ENCODE results near the gene PTPRJ. TPM values are rescaled to one million over a fixed set of nuclear protein-coding genes. Genes with fewer than 3 reads are reported as not detected.
"Not testable (repeated sequence)": the region's sequence is repeated elsewhere in the genome, so short reads cannot be mapped to it uniquely, and the experiment has no call there.

The PTPRJ gene
- total RNA-seq, 1 donor from 2014 or later, result 6.3 TPM

DNA sequence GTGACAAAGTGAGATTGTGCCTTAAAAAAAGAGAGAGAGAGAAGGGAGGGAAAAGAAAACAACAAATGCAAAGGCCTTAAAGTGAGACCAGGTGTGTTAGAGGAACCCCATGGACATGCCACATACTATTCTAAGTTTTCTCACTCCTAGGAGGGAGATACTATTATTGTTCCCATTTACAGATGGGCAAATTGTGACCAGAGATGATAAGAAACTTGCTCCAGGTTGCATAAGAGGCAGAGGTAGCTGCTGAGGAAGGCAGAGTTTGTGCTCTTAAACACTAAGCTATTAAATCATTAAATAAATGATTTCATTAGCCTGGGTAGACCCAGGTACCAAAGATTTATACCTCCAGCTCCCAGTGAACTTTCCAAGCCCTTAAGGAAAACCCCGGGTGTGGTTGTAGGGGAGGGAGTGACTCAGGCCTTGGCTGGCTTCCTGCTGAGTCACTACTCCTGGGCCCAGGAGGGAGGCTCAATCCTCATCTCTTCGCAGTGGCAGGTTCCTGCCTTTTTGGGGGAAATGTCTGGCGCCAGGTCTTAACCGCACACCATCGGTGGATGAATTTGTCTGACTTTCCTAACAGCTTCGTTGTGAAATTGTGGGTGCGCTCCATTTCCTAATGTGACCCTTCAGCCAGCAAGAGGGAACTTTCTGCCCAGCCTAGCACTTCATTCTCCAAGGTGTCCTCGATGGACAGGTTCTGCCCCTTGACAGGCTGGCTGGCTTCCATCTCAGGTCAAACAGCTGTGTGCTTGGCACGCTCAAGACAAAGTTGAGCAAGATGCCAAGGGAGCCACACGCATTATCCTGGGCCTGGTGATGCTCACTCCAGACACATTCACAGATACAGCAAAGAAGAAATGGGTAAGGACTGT lies 33.4 kb upstream of the PTPRJ start:
- no peaks in the 10 kb centered on the region for H3K27me3 ChIP-seq (ENCODE audit: control insufficient read depth in 3 of 3, insufficient read depth in 3 of 3, low read length in 3 of 3)
- H3K4me3 ChIP-seq (ENCODE audit: low read length in 3 of 3), result no peak overlapping the region
- H3K9me3 ChIP-seq (ENCODE audit: control insufficient read depth in 3 of 3, low read length in 3 of 3), result no peaks in the 10 kb centered on the region
- H3K27ac ChIP-seq (ENCODE audit: low read depth, low read length), result peak overlapping the region; percentile 13
- H3K9ac ChIP-seq (ENCODE audit: low read depth in 1 of 3, low read length in 3 of 3), result no peak overlapping the region
- H3K4me1 ChIP-seq (ENCODE audit: control insufficient read depth in 3 of 3, insufficient read depth in 3 of 3, low read length in 3 of 3), result peaks cover 3 to 7% (median 7%) of the 10 kb centered on the region in 3 donors
- no peaks in the 10 kb centered on the region for H3K36me3 ChIP-seq (ENCODE audit: control insufficient read depth in 3 of 3, insufficient read depth in 3 of 3, low read length in 3 of 3)

DNA sequence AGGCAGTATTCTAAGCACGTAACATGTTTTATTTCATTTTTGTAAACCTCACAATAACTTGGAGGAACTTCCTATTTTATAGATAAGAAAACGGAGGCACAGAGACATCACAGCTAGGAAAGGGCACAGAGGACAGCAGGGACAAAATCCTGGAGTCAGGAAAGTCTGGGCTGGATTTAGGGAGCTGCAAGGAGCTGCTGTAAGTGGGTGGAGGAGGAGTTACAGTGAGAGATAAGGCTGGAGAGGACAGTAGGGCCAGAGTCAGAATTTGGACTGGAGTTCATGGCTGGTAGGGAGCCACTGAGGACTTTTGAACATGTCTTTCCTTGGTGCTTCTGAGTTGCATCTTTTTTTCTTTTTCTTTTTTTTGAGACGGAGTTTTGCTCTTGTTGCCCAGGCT lies 32.2 kb upstream of the PTPRJ start:
- H3K9ac ChIP-seq (ENCODE audit: low read depth in 1 of 3, low read length in 3 of 3), result no peak overlapping the region
- no peaks in the 10 kb centered on the region for H3K27me3 ChIP-seq (ENCODE audit: control insufficient read depth in 3 of 3, insufficient read depth in 3 of 3, low read length in 3 of 3)
- H3K36me3 ChIP-seq (ENCODE audit: control insufficient read depth in 3 of 3, insufficient read depth in 3 of 3, low read length in 3 of 3), result no peaks in the 10 kb centered on the region
- H3K4me1 ChIP-seq (ENCODE audit: control insufficient read depth in 3 of 3, insufficient read depth in 3 of 3, low read length in 3 of 3), result peaks cover 3 to 7% (median 7%) of the 10 kb centered on the region in 3 donors
- H3K4me3 ChIP-seq (ENCODE audit: low read length in 3 of 3), result no peak overlapping the region
- no peaks in the 10 kb centered on the region for H3K9me3 ChIP-seq (ENCODE audit: control insufficient read depth in 3 of 3, low read length in 3 of 3)
- no peak overlapping the region for H3K27ac ChIP-seq (ENCODE audit: low read depth, low read length)

DNA sequence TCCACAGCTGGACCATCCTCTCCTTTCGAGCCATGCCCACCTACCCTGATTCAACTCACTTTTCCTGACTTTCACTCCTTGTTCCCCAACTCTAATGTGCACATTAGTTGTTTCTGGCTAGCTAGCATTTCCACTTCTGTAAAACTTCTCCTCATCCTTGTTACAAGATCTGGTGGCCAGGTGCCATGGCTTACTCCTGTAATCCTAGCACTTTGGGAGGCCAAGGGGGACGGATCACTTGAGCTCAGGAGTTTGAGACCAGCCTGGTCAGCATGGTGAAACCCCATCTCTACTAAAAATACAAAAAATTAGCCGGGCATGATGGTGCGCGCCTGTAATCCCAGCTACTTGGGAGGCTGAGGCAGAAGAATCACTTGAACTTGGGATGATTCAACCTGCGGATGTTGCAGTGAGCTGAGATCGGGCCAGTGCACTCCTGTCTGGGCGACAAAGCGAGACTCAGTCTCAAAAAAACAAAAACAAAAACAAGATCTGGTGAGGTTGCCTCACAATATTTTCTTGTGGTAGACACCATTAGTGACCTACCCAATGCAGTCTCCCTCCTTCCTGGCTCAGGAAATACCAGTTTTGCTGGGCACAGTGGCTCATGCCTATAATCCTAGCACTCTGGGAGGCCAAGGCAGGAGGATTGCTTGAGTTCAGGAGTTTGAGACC lies 31.2 kb upstream of the PTPRJ start:
- not testable (repeated sequence) for H3K4me3 ChIP-seq (ENCODE audit: low read length in 3 of 3); H3K27ac ChIP-seq (ENCODE audit: low read depth, low read length); H3K36me3 ChIP-seq (ENCODE audit: control insufficient read depth in 3 of 3, insufficient read depth in 3 of 3, low read length in 3 of 3); H3K9ac ChIP-seq (ENCODE audit: low read depth in 1 of 3, low read length in 3 of 3); H3K9me3 ChIP-seq (ENCODE audit: control insufficient read depth in 3 of 3, low read length in 3 of 3); H3K27me3 ChIP-seq (ENCODE audit: control insufficient read depth in 3 of 3, insufficient read depth in 3 of 3, low read length in 3 of 3); H3K4me1 ChIP-seq (ENCODE audit: control insufficient read depth in 3 of 3, insufficient read depth in 3 of 3, low read length in 3 of 3)

DNA sequence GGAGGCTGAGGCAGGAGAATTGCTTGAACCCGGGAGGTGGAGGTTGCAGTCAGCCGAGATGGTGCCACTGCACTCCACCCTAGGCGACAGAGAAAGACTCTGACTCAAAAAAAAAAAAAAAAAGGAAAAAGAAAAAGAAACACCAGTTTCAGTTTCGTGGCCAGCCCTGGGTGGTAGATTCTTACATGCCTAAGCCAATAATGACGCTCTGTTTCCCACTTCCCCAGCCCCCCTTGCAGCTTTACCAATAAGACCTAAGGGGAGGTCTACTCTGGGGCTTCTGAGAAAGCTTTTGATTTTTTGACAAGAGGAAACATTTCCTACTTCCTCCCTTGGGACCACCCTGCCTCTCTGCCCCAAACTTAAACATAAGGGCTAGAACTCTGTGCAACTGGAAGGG lies 30.0 kb upstream of the PTPRJ start:
- H3K27ac ChIP-seq (ENCODE audit: low read depth, low read length), result no peak overlapping the region
- no peaks in the 10 kb centered on the region for H3K9me3 ChIP-seq (ENCODE audit: control insufficient read depth in 3 of 3, low read length in 3 of 3)
- H3K9ac ChIP-seq (ENCODE audit: low read depth in 1 of 3, low read length in 3 of 3), result no peak overlapping the region
- no peaks in the 10 kb centered on the region for H3K27me3 ChIP-seq (ENCODE audit: control insufficient read depth in 3 of 3, insufficient read depth in 3 of 3, low read length in 3 of 3)
- H3K4me3 ChIP-seq (ENCODE audit: low read length in 3 of 3), result no peak overlapping the region
- H3K4me1 ChIP-seq (ENCODE audit: control insufficient read depth in 3 of 3, insufficient read depth in 3 of 3, low read length in 3 of 3), result peaks cover 3 to 7% (median 7%) of the 10 kb centered on the region in 3 donors
- H3K36me3 ChIP-seq (ENCODE audit: control insufficient read depth in 3 of 3, insufficient read depth in 3 of 3, low read length in 3 of 3), result no peaks in the 10 kb centered on the region

DNA sequence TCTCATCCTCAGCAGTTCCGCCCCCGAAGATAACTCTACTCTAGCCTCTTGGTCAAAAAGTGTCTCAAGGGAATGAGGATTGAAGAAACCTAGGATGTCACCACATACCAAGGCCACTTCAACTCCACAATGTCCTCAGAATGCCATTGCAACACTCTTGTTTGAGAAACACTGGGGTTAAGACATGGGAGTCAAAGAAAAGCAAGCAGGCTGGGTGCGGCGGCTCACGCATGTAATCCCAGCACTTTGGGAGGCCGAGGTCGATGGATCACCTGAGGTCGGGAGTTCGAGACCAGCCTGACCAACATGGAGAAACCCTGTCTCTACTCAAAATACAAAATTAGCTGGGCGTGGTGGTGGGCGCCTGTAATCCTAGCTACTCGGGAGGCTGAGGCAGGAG lies 28.9 kb upstream of the PTPRJ start:
- H3K36me3 ChIP-seq (ENCODE audit: control insufficient read depth in 3 of 3, insufficient read depth in 3 of 3, low read length in 3 of 3); H3K4me1 ChIP-seq (ENCODE audit: control insufficient read depth in 3 of 3, insufficient read depth in 3 of 3, low read length in 3 of 3); H3K27ac ChIP-seq (ENCODE audit: low read depth, low read length); H3K9ac ChIP-seq (ENCODE audit: low read depth in 1 of 3, low read length in 3 of 3); H3K4me3 ChIP-seq (ENCODE audit: low read length in 3 of 3); H3K27me3 ChIP-seq (ENCODE audit: control insufficient read depth in 3 of 3, insufficient read depth in 3 of 3, low read length in 3 of 3); H3K9me3 ChIP-seq (ENCODE audit: control insufficient read depth in 3 of 3, low read length in 3 of 3): not testable (repeated sequence)

DNA sequence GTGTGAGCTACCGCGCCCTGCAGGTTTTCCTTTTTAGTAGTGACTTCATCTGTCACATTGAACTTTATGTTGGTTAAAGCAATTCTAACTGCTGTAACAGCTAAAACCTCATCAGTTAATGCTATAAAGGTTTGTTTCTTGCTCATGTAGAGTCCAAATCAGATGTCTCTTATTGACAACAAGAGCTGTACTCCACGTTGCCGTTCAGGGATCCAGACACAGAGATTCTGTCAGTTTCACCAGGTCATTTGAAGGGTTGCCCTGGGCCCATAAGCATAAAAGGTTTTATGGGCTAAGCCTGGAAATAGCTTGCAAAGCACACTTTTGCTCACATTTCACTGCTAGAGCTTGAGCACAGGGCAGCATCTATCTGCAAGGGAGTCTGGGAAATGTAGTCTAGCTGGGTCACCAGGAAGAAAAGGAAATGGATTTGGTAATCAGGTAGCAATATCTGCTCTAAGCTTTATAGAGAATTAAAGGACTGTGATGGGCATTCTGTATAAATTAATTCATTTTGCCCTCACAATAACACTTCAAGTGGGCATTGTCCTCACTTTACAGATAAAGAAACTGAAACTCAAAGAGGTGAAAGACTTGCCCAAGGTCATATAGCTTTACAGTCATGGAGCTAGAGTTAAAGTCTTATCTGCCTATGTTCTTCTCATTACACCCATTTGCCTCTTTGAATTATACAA lies 25.2 kb upstream of the PTPRJ start:
- Histone ChIP-seq H3K4me3 (ENCODE audit: low read length in 3 of 3) (no peak overlapping the region), H3K36me3 (ENCODE audit: control insufficient read depth in 3 of 3, insufficient read depth in 3 of 3, low read length in 3 of 3) (no peaks in the 10 kb centered on the region), H3K27me3 (ENCODE audit: control insufficient read depth in 3 of 3, insufficient read depth in 3 of 3, low read length in 3 of 3) (no peaks in the 10 kb centered on the region), H3K9ac (ENCODE audit: low read depth in 1 of 3, low read length in 3 of 3) (no peak overlapping the region), H3K27ac (ENCODE audit: low read depth, low read length) (no peak overlapping the region), H3K4me1 (ENCODE audit: control insufficient read depth in 3 of 3, insufficient read depth in 3 of 3, low read length in 3 of 3) (no peaks in the 10 kb centered on the region), H3K9me3 (ENCODE audit: control insufficient read depth in 3 of 3, low read length in 3 of 3) (no peaks in the 10 kb centered on the region)

DNA sequence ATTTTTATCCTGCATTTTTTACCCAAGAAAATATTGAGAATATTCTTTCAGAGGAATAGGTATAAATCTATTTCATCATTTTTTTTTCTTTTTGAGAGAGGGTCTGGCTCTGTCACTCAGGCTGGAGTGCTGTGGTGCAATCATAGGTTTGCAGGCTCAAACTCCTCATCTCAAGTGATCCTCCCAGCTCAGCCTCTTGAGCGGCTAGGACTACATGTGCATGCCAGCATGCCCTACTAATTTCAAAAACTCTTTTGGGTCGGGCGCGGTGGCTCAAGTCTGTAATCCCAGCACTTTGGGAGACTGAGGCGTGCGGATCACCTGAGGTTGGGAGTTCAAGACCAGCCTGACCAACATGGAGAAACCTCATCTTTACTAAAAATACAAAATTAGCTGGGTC lies 20.3 kb upstream of the PTPRJ start:
- no peaks in the 10 kb centered on the region for H3K9me3 ChIP-seq (ENCODE audit: control insufficient read depth in 3 of 3, low read length in 3 of 3)
- peaks cover 0 to 3% (median 0%) of the 10 kb centered on the region in 3 donors for H3K4me1 ChIP-seq (ENCODE audit: control insufficient read depth in 3 of 3, insufficient read depth in 3 of 3, low read length in 3 of 3)
- no peak overlapping the region for H3K27ac ChIP-seq (ENCODE audit: low read depth, low read length)
- H3K27me3 ChIP-seq (ENCODE audit: control insufficient read depth in 3 of 3, insufficient read depth in 3 of 3, low read length in 3 of 3), result no peaks in the 10 kb centered on the region
- no peaks in the 10 kb centered on the region for H3K36me3 ChIP-seq (ENCODE audit: control insufficient read depth in 3 of 3, insufficient read depth in 3 of 3, low read length in 3 of 3)
- no peak overlapping the region for H3K4me3 ChIP-seq (ENCODE audit: low read length in 3 of 3)
- no peak overlapping the region for H3K9ac ChIP-seq (ENCODE audit: low read depth in 1 of 3, low read length in 3 of 3)

DNA sequence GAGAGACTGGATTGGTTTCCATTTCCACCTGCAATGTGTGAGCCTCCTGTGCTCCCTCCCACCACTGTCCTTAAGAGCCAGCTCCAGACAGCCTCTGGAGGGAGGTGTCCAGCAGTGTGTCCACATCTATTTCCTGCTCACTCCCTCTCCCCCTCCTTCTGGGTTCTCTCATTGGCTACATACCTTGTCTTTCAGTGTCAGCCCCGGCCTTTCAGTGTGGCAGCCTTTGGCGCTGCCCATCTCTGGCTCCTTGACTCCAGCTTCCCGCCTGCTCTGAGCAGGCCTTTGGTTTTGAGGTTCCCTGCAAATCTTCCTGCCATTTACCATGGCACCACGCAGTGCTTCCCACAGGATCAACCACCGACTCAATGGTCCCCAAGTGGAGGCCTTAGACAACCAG lies 19.0 kb upstream of the PTPRJ start:
- Histone ChIP-seq H3K27ac (ENCODE audit: low read depth, low read length) (no peak overlapping the region), H3K4me3 (ENCODE audit: low read length in 3 of 3) (no peak overlapping the region), H3K36me3 (ENCODE audit: control insufficient read depth in 3 of 3, insufficient read depth in 3 of 3, low read length in 3 of 3) (no peaks in the 10 kb centered on the region), H3K9me3 (ENCODE audit: control insufficient read depth in 3 of 3, low read length in 3 of 3) (no peaks in the 10 kb centered on the region), H3K4me1 (ENCODE audit: control insufficient read depth in 3 of 3, insufficient read depth in 3 of 3, low read length in 3 of 3) (peaks cover 0 to 5% (median 0%) of the 10 kb centered on the region in 3 donors), H3K9ac (ENCODE audit: low read depth in 1 of 3, low read length in 3 of 3) (no peak overlapping the region), H3K27me3 (ENCODE audit: control insufficient read depth in 3 of 3, insufficient read depth in 3 of 3, low read length in 3 of 3) (no peaks in the 10 kb centered on the region)

DNA sequence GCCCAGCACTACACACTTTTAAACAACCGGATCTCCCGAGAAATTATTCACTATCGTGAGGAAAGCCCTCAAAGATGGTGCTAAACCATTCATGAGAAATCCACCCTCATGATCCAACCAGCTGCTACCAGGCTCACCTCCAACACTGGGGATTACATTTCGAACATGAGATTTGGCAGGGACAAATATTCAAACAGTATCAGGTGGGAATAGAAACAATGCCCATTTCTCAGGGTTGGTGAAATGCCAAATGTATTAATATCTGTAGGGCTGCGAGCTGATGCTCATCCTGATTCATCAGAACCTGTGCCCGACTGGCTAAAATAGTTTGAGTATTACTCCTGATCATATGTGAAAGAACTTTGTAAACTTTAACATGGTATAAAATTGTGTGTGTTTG lies 15.8 kb upstream of the PTPRJ start:
- H3K9me3 ChIP-seq (ENCODE audit: control insufficient read depth in 3 of 3, low read length in 3 of 3), result no peaks in the 10 kb centered on the region
- H3K27me3 ChIP-seq (ENCODE audit: control insufficient read depth in 3 of 3, insufficient read depth in 3 of 3, low read length in 3 of 3), result no peaks in the 10 kb centered on the region
- H3K27ac ChIP-seq (ENCODE audit: low read depth, low read length), result no peak overlapping the region
- H3K36me3 ChIP-seq (ENCODE audit: control insufficient read depth in 3 of 3, insufficient read depth in 3 of 3, low read length in 3 of 3), result no peaks in the 10 kb centered on the region
- H3K9ac ChIP-seq (ENCODE audit: low read depth in 1 of 3, low read length in 3 of 3), result no peak overlapping the region
- no peak overlapping the region for H3K4me3 ChIP-seq (ENCODE audit: low read length in 3 of 3)
- peaks cover 0 to 5% (median 0%) of the 10 kb centered on the region in 3 donors for H3K4me1 ChIP-seq (ENCODE audit: control insufficient read depth in 3 of 3, insufficient read depth in 3 of 3, low read length in 3 of 3)
